ENCODE measurements around the gene CDCA8. TPM values are rescaled to one million over a fixed set of nuclear protein-coding genes. Genes with fewer than 3 reads are reported as not detected.

CDCA8 gene
- total RNA-seq, 2 donors from 2014 or later: 14.9 to 44.5 TPM

- DNase-seq: no peak
- Histone ChIP-seq H3K36me3 (no peaks in the 10 kb centered on the region), H3K27ac (no peak overlapping the region), H3K4me1 (no peaks in the 10 kb centered on the region), H3K9ac (ENCODE audit: low read depth in 2 of 2, low read length in 2 of 2) (no peak overlapping the region), H3K4me3 (no peak overlapping the region), H3K9me3 (no peaks in the 10 kb centered on the region), H3K27me3 (no peaks in the 10 kb centered on the region)
- intact Hi-C loops (cut with DNase I): no loop called here
- TF ChIP-seq CTCF (IDR thresholded peaks at IDR 0.05): no peak
Measured at GRCh38 chr1:37657620-37658412, 34.5 kb upstream of the CDCA8 start.

- no peak for TF ChIP-seq CTCF (IDR thresholded peaks at IDR 0.05)
- intact Hi-C loops (cut with DNase I): no loop called here
- H3K9ac ChIP-seq (ENCODE audit: low read depth in 2 of 2, low read length in 2 of 2): no peak overlapping the region
- no peak overlapping the region for H3K4me3 ChIP-seq
- H3K9me3 ChIP-seq: no peaks in the 10 kb centered on the region
- no peak overlapping the region for H3K27ac ChIP-seq
- H3K36me3 ChIP-seq: no peaks in the 10 kb centered on the region
- no peaks in the 10 kb centered on the region for H3K4me1 ChIP-seq
- H3K27me3 ChIP-seq: no peaks in the 10 kb centered on the region
- no peak for DNase-seq
Measured at GRCh38 chr1:37658486-37658885, 33.8 kb upstream of the CDCA8 start.

- H3K4me1 ChIP-seq: no peaks in the 10 kb centered on the region
- no peaks in the 10 kb centered on the region for H3K36me3 ChIP-seq
- TF ChIP-seq CTCF (IDR thresholded peaks at IDR 0.05): no peak
- no peak overlapping the region for H3K27ac ChIP-seq
- H3K9ac ChIP-seq (ENCODE audit: low read depth in 2 of 2, low read length in 2 of 2): no peak overlapping the region
- intact Hi-C loops (cut with DNase I): no loop called here
- H3K9me3 ChIP-seq: no peaks in the 10 kb centered on the region
- H3K27me3 ChIP-seq: no peaks in the 10 kb centered on the region
- H3K4me3 ChIP-seq: no peak overlapping the region
- no peak for DNase-seq
Measured at GRCh38 chr1:37660664-37661063, 31.7 kb upstream of the CDCA8 start.

GRCh38 chr1:37661401-37661800, 30.9 kb upstream of the CDCA8 start:
- Histone ChIP-seq H3K9ac (ENCODE audit: low read depth in 2 of 2, low read length in 2 of 2) (no peak overlapping the region), H3K4me1 (no peaks in the 10 kb centered on the region), H3K27ac (no peak overlapping the region), H3K9me3 (no peaks in the 10 kb centered on the region), H3K27me3 (no peaks in the 10 kb centered on the region), H3K4me3 (no peak overlapping the region), H3K36me3 (no peaks in the 10 kb centered on the region)
- intact Hi-C loops (cut with DNase I): no loop called here
- no peak for DNase-seq
- no peak for TF ChIP-seq CTCF (IDR thresholded peaks at IDR 0.05)

- no peak overlapping the region for H3K27ac ChIP-seq
- H3K4me3 ChIP-seq: no peak overlapping the region
- H3K9me3 ChIP-seq: no peaks in the 10 kb centered on the region
- TF ChIP-seq CTCF (IDR thresholded peaks at IDR 0.05): no peak
- intact Hi-C loops (cut with DNase I): no loop called here
- H3K4me1 ChIP-seq: no peaks in the 10 kb centered on the region
- H3K27me3 ChIP-seq: no peaks in the 10 kb centered on the region
- no peak overlapping the region for H3K9ac ChIP-seq (ENCODE audit: low read depth in 2 of 2, low read length in 2 of 2)
- no peak for DNase-seq
- H3K36me3 ChIP-seq: no peaks in the 10 kb centered on the region
Measured at GRCh38 chr1:37662031-37662755, 30.1 kb upstream of the CDCA8 start.
